AG08395 (cell line): ENCODE data around the gene HMGCR.
"Not testable (repeated sequence)": the region's sequence is repeated elsewhere in the genome, so short reads cannot be mapped to it uniquely, and the experiment has no call there.

Source experiments
- DNase-seq: peaks from one replicate; pipeline ENCODE4 v3.0.0; 2012; ENCODE audit warnings: mixed read lengths, low spot score

HMGCR gene

GRCh38 chr5:75336615-75337336, at the start of gene HMGCR:
TSS of gene HMGCR (plus strand) at chr5:75337220. CDS start at chr5:75342606, 5,386 bp downstream.
- peak; percentile 97 for DNase-seq

- DNase-seq, result not testable (repeated sequence)
Measured at GRCh38 chr5:75291844-75292243, 45.2 kb upstream of the HMGCR start.

- DNase-seq, result no peak
Measured at GRCh38 chr5:75300084-75300483, 36.9 kb upstream of the HMGCR start.

GRCh38 chr5:75303419-75303818, 33.6 kb upstream of the HMGCR start:
- DNase-seq, result no peak

GRCh38 chr5:75304486-75304885, 32.5 kb upstream of the HMGCR start:
- not testable (repeated sequence) for DNase-seq

- DNase-seq, result no peak
Measured at GRCh38 chr5:75306746-75307145, 30.3 kb upstream of the HMGCR start.

- no peak for DNase-seq
Measured at GRCh38 chr5:75310212-75310611, 26.8 kb upstream of the HMGCR start.

- not testable (repeated sequence) for DNase-seq
Measured at GRCh38 chr5:75319148-75319547, 17.9 kb upstream of the HMGCR start.

- no peak for DNase-seq
Measured at GRCh38 chr5:75319638-75320037, 17.4 kb upstream of the HMGCR start.

GRCh38 chr5:75320371-75320770, 16.6 kb upstream of the HMGCR start:
- no peak for DNase-seq

- DNase-seq, result no peak
Measured at GRCh38 chr5:75322066-75322465, 15.0 kb upstream of the HMGCR start.

GRCh38 chr5:75324791-75325190, 12.2 kb upstream of the HMGCR start:
- DNase-seq, result no peak

GRCh38 chr5:75325242-75325641, 11.8 kb upstream of the HMGCR start:
- DNase-seq, result no peak

- DNase-seq, result no peak
Measured at GRCh38 chr5:75330404-75330803, 6.6 kb upstream of the HMGCR start.

GRCh38 chr5:75331095-75332090, 5.6 kb upstream of the HMGCR start:
- no peak for DNase-seq

- DNase-seq, result not testable (repeated sequence)
Measured at GRCh38 chr5:75333759-75334158, 3.3 kb upstream of the HMGCR start.

- DNase-seq, result not testable (repeated sequence)
Measured at GRCh38 chr5:75334413-75334812, 2.6 kb upstream of the HMGCR start.

GRCh38 chr5:75335486-75335885, 1.5 kb upstream of the HMGCR start:
- DNase-seq, result no peak

GRCh38 chr5:75335952-75336614, 937 bp upstream of the HMGCR start:
- DNase-seq, result peak; percentile 64

GRCh38 chr5:75337366-75338021, 474 bp downstream of the HMGCR start:
- peak; percentile 7 for DNase-seq

- DNase-seq, result no peak
Measured at GRCh38 chr5:75338408-75338807, 1.4 kb downstream of the HMGCR start.
